ENCODE data around the gene TRERF1.

GRCh38 chr6:42402184-42402583, 49.5 kb downstream of the TRERF1 start:
- TF ChIP-seq EZH2phosphoT487 (conservative IDR thresholded peaks at IDR 0.05; ENCODE audit: low read length) (no peak), CTCF (IDR thresholded peaks at IDR 0.05; ENCODE audit: insufficient read depth, low read length, poor library complexity, severe bottlenecking) (no peak)
